A549 (cell line): ENCODE measurements around the gene ERAP2.

Source experiments
- CEBPB ChIP-seq, 2 experiments: fragments of >200 bp in 1 of 2; sonication (Bioruptor Twin) in 1 of 2; formaldehyde crosslinking in 1 of 2; IDR thresholded peaks; 2 replicates each; pipeline ENCODE4 v1.6.1; 2012 to 2016
- EP300 ChIP-seq, 2 experiments: fragments of >200 bp; sonication (Bioruptor Twin); formaldehyde crosslinking; IDR thresholded peaks; 2 replicates in 1 of 2; 3 replicates in 1 of 2; pipeline ENCODE4 v1.6.1; 2016 to 2017
- FOSL2 ChIP-seq, 2 experiments: fragments of 450-650 bp in 1 of 2; fragments of >200 bp in 1 of 2; sonication (Bioruptor Twin) in 1 of 2; formaldehyde crosslinking; IDR thresholded peaks; 2 replicates each; pipeline versions ENCODE4 v1.5.0 to v1.6.1; 2016 to 2020; ENCODE audit warnings: mild to moderate bottlenecking in 1 of 2, moderate library complexity in 1 of 2
- MAX ChIP-seq: IDR thresholded peaks from 2 replicates; pipeline ENCODE4 v1.6.1; 2012
- NFE2L2 ChIP-seq: fragments of 150-350 bp; conservative IDR thresholded peaks from 2 replicates; pipeline ENCODE4 v1.6.1; 2014; ENCODE audit warnings: low read length
- RCOR1 ChIP-seq: fragments of 150-350 bp; IDR thresholded peaks from 2 replicates; pipeline ENCODE4 v1.6.1; 2014; ENCODE audit warnings: antibody characterized with exemption, low read length, low read depth
- SREBF2 ChIP-seq: fragments of 450-650 bp; IDR thresholded peaks from 2 replicates; pipeline ENCODE4 v1.6.1; 2014; ENCODE audit warnings: mild to moderate bottlenecking, moderate library complexity
- TP53 ChIP-seq: fragments of 250-450 bp; sonication (Bioruptor Pico); IDR thresholded peaks from 2 replicates; pipeline ENCODE4 v1.5.0; 2021; ENCODE audit warnings: mild to moderate bottlenecking, moderate library complexity
- TF ChIP-seq, protein P1 (sequence below): fragments of >200 bp; sonication (Bioruptor Twin); formaldehyde crosslinking; IDR thresholded peaks from 3 replicates; pipeline ENCODE4 v1.5.1; 2016
- TF ChIP-seq, protein P2 (sequence below): fragments of 200-600 bp; sonication (generic); IDR thresholded peaks from 2 replicates; pipeline ENCODE4 v1.6.1; 2016; ENCODE audit warnings: antibody characterized with exemption, mild to moderate bottlenecking, moderate library complexity

- TF ChIP-seq TP53 (CRISPR knock-in tag) (no peak), EP300 (IDR thresholded peaks at IDR 0.05) (no peak), SREBF2 (no peak), FOSL2 (IDR thresholded peaks at IDR 0.05) (no peak), FOSL2 (CRISPR knock-in tag; IDR thresholded peaks at IDR 0.05) (no peak), MAX (no peak), CEBPB (IDR thresholded peaks at IDR 0.05) (no peak), RCOR1 (no peak), NFE2L2 (no peak)
- TF ChIP-seq, protein P1, sequence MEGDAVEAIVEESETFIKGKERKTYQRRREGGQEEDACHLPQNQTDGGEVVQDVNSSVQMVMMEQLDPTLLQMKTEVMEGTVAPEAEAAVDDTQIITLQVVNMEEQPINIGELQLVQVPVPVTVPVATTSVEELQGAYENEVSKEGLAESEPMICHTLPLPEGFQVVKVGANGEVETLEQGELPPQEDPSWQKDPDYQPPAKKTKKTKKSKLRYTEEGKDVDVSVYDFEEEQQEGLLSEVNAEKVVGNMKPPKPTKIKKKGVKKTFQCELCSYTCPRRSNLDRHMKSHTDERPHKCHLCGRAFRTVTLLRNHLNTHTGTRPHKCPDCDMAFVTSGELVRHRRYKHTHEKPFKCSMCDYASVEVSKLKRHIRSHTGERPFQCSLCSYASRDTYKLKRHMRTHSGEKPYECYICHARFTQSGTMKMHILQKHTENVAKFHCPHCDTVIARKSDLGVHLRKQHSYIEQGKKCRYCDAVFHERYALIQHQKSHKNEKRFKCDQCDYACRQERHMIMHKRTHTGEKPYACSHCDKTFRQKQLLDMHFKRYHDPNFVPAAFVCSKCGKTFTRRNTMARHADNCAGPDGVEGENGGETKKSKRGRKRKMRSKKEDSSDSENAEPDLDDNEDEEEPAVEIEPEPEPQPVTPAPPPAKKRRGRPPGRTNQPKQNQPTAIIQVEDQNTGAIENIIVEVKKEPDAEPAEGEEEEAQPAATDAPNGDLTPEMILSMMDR: no peak
- TF ChIP-seq, protein P2, sequence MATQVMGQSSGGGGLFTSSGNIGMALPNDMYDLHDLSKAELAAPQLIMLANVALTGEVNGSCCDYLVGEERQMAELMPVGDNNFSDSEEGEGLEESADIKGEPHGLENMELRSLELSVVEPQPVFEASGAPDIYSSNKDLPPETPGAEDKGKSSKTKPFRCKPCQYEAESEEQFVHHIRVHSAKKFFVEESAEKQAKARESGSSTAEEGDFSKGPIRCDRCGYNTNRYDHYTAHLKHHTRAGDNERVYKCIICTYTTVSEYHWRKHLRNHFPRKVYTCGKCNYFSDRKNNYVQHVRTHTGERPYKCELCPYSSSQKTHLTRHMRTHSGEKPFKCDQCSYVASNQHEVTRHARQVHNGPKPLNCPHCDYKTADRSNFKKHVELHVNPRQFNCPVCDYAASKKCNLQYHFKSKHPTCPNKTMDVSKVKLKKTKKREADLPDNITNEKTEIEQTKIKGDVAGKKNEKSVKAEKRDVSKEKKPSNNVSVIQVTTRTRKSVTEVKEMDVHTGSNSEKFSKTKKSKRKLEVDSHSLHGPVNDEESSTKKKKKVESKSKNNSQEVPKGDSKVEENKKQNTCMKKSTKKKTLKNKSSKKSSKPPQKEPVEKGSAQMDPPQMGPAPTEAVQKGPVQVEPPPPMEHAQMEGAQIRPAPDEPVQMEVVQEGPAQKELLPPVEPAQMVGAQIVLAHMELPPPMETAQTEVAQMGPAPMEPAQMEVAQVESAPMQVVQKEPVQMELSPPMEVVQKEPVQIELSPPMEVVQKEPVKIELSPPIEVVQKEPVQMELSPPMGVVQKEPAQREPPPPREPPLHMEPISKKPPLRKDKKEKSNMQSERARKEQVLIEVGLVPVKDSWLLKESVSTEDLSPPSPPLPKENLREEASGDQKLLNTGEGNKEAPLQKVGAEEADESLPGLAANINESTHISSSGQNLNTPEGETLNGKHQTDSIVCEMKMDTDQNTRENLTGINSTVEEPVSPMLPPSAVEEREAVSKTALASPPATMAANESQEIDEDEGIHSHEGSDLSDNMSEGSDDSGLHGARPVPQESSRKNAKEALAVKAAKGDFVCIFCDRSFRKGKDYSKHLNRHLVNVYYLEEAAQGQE: no peak
These were observed 81.2 kb downstream of the ERAP2 start for GRCh38 chr5:96957254-96958049.
